ENCODE results near the gene DNAL4.
A peak's percentile ranks its signal among the peaks of the same experiment; 100 is the strongest.

The DNAL4 gene

GRCh38 chr22:38760477-38761201 lies 33.3 kb downstream of the DNAL4 start:
- Histone ChIP-seq H3K9me3 (ENCODE audit: control insufficient read depth in 2 of 2, low read length in 2 of 2) (no peaks in the 10 kb centered on the region), H3K9ac (ENCODE audit: low read depth in 1 of 2, low read length in 2 of 2) (no peak overlapping the region), H3K27me3 (ENCODE audit: control insufficient read depth in 2 of 2, insufficient read depth in 2 of 2, low read length in 2 of 2) (no peaks in the 10 kb centered on the region), H3K36me3 (ENCODE audit: control insufficient read depth in 2 of 2, insufficient read depth in 2 of 2, low read length in 2 of 2) (no peaks in the 10 kb centered on the region), H3K4me3 (ENCODE audit: low read length in 2 of 2) (no peak overlapping the region), H3K27ac (ENCODE audit: low read depth in 2 of 2, low read length in 2 of 2) (no peak overlapping the region), H3K4me1 (ENCODE audit: control insufficient read depth in 2 of 2, insufficient read depth in 2 of 2, low read length in 2 of 2) (peaks cover 8 to 10% of the 10 kb centered on the region in 2 donors)

DNA sequence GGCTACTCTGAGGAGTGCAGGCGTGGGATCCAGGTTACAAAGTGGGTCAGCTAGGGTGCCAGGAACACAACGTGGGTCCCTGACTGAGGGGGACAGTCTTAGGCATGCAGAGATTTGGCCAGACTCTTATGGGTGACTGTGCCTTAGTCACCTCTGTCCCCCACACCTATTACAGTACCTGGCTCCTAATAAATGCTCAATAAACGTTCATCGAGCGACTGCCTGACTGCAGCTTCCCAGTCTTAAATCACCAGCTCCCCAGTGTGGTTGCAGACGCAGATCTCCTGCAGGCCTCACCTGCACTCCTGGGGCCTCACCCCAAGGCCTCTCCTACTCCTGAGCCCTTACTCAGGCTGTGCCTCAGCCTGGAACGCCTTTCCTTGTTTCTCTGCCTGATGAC lies 34.9 kb downstream of the DNAL4 start:
- Histone ChIP-seq H3K4me1 (ENCODE audit: control insufficient read depth in 2 of 2, insufficient read depth in 2 of 2, low read length in 2 of 2) (peaks cover 18 to 19% of the 10 kb centered on the region in 2 donors), H3K36me3 (ENCODE audit: control insufficient read depth in 2 of 2, insufficient read depth in 2 of 2, low read length in 2 of 2) (no peaks in the 10 kb centered on the region), H3K9me3 (ENCODE audit: control insufficient read depth in 2 of 2, low read length in 2 of 2) (no peaks in the 10 kb centered on the region), H3K4me3 (ENCODE audit: low read length in 2 of 2) (no peak overlapping the region), H3K27ac (ENCODE audit: low read depth in 2 of 2, low read length in 2 of 2) (no peak overlapping the region), H3K27me3 (ENCODE audit: control insufficient read depth in 2 of 2, insufficient read depth in 2 of 2, low read length in 2 of 2) (no peaks in the 10 kb centered on the region), H3K9ac (ENCODE audit: low read depth in 1 of 2, low read length in 2 of 2) (no peak overlapping the region)

DNA sequence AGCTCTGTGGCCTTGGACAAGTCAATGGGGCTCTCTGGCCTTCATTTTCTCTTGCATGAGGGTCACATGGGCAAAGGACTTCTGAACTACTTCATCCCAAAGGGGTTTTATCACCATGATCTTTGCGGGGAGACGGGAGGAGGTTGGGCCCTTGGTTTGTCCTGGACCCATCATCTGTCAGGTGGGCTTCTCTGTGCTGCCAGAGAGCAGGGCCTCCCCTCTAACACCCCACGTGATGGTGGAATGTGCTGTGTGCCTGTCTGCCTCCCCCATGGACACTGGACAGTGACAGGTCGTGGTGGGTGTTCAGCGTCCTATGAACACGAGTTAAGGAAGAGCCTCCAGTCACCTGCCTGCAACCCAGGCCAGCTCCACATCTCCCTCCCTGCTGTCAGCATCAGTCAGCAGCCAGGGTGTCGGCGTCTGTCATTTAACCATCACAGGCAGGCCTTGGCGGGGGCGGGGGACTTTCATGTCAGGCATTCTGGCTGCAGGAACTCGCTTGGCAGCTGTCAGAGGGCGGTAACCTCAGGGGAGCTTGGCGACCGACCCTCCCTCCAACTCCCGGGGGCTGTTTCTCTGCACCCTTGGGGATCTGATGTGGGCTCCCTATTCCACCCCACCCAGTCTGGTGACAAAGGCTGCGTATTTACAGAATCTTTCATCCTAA lies 35.5 kb downstream of the DNAL4 start:
- H3K4me3 ChIP-seq (ENCODE audit: low read length in 2 of 2), result no peak overlapping the region
- H3K27me3 ChIP-seq (ENCODE audit: control insufficient read depth in 2 of 2, insufficient read depth in 2 of 2, low read length in 2 of 2), result no peaks in the 10 kb centered on the region
- H3K4me1 ChIP-seq (ENCODE audit: control insufficient read depth in 2 of 2, insufficient read depth in 2 of 2, low read length in 2 of 2), result peaks cover 20 to 25% of the 10 kb centered on the region in 2 donors
- no peak overlapping the region for H3K27ac ChIP-seq (ENCODE audit: low read depth in 2 of 2, low read length in 2 of 2)
- H3K9me3 ChIP-seq (ENCODE audit: control insufficient read depth in 2 of 2, low read length in 2 of 2), result no peaks in the 10 kb centered on the region
- no peaks in the 10 kb centered on the region for H3K36me3 ChIP-seq (ENCODE audit: control insufficient read depth in 2 of 2, insufficient read depth in 2 of 2, low read length in 2 of 2)
- no peak overlapping the region for H3K9ac ChIP-seq (ENCODE audit: low read depth in 1 of 2, low read length in 2 of 2)

- Histone ChIP-seq H3K4me3 (ENCODE audit: low read length in 2 of 2) (no peak overlapping the region), H3K4me1 (ENCODE audit: control insufficient read depth in 2 of 2, insufficient read depth in 2 of 2, low read length in 2 of 2) (peaks cover 20 to 26% of the 10 kb centered on the region in 2 donors), H3K9me3 (ENCODE audit: control insufficient read depth in 2 of 2, low read length in 2 of 2) (no peaks in the 10 kb centered on the region), H3K27ac (ENCODE audit: low read depth in 2 of 2, low read length in 2 of 2) (no peak overlapping the region), H3K36me3 (ENCODE audit: control insufficient read depth in 2 of 2, insufficient read depth in 2 of 2, low read length in 2 of 2) (peaks cover under 1 to 5% of the 10 kb centered on the region in 2 donors), H3K27me3 (ENCODE audit: control insufficient read depth in 2 of 2, insufficient read depth in 2 of 2, low read length in 2 of 2) (no peaks in the 10 kb centered on the region), H3K9ac (ENCODE audit: low read depth in 1 of 2, low read length in 2 of 2) (no peak overlapping the region)
These were observed 36.5 kb downstream of the DNAL4 start for GRCh38 chr22:38757464-38757757.

DNA sequence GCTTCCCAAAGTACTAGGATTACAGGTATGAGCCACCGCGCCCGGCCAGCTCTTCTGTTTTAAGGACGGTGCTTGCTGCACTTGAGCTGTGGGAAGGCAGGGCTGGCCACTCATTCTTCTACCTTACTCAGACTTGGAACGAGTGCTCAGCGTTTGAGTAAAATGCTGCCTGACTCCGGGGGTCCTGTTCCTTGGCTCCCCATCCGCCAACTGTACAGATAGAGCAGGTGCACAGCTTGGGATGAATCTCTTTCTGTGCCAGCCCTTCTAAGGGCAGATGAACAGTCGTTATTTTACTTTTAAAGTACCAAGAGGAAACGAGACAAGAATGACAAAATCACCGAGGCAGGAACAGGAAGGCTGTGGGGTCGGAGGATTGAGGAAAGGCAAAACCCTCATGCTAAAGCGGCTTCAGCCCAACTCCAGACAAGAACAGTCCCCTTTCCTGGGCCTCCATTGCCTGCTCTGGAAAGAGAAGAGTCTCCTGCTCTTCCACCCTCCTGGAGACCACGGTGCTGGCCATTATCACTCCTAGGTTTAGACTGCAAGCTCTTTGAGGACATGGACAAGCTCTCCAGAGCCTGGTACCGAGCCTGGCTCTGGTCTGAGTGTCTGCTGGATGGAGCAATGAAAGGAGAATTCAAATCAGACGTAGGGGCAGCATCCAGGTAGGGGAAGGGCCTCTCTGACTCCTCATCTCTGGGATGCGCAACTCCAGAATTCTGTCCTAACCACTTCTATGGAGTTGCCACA lies 37.1 kb downstream of the DNAL4 start:
- Histone ChIP-seq H3K27ac (ENCODE audit: low read depth in 2 of 2, low read length in 2 of 2) (peak overlapping the region in 1 of 2 donors; percentile 99), H3K4me3 (ENCODE audit: low read length in 2 of 2) (peak overlapping the region; percentile 71 to 82), H3K4me1 (ENCODE audit: control insufficient read depth in 2 of 2, insufficient read depth in 2 of 2, low read length in 2 of 2) (peaks cover 24 to 26% of the 10 kb centered on the region in 2 donors), H3K27me3 (ENCODE audit: control insufficient read depth in 2 of 2, insufficient read depth in 2 of 2, low read length in 2 of 2) (no peaks in the 10 kb centered on the region), H3K36me3 (ENCODE audit: control insufficient read depth in 2 of 2, insufficient read depth in 2 of 2, low read length in 2 of 2) (peaks cover 6 to 11% of the 10 kb centered on the region in 2 donors), H3K9me3 (ENCODE audit: control insufficient read depth in 2 of 2, low read length in 2 of 2) (no peaks in the 10 kb centered on the region), H3K9ac (ENCODE audit: low read depth in 1 of 2, low read length in 2 of 2) (peak overlapping the region in 1 of 2 donors; percentile 82)

DNA sequence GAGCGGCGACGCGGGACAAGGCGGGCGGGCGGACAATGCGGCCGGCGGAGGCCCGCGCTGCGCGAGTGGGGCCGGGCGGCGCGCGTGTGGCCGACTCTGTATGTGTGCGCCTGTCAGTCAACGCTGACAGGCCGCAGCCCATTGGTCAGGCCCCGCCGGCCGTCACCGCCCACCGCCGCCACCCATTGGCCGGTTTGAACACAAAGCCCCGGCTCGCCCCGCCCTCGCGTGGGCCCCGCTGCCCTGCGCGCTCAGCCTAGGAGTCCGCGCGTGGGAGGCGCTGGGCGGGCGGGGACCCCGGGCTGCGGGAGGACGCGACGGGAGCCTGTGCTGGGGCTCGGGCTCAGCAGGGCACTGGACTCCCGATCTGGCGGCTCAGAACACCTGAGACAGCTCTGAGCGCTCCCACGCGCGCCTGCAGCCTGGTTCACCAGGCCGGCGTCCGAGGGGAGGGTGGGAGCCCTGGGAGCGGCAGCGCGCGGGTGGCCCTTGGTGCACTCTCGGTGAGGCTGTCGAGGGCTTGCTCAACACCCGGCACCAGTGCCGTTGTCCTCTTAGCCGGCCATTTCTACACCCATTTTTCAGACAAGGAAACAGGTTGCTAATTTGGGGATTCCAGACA lies 37.9 kb downstream of the DNAL4 start, which contains the start of gene SUN2:
Gene SUN2 (minus strand): TSS at position 88 of the 622 bp plus-strand sequence. CDS start 3,370 bp downstream, outside the sequence.
- Histone ChIP-seq H3K36me3 (ENCODE audit: control insufficient read depth in 2 of 2, insufficient read depth in 2 of 2, low read length in 2 of 2) (peaks cover 15 to 19% of the 10 kb centered on the region in 2 donors), H3K27me3 (ENCODE audit: control insufficient read depth in 2 of 2, insufficient read depth in 2 of 2, low read length in 2 of 2) (no peaks in the 10 kb centered on the region), H3K4me3 (ENCODE audit: low read length in 2 of 2) (peak within 1 kb of the TSS; percentile 71 to 82), H3K4me1 (ENCODE audit: control insufficient read depth in 2 of 2, insufficient read depth in 2 of 2, low read length in 2 of 2) (peaks cover 31% of the 10 kb centered on the region in 2 donors), H3K27ac (ENCODE audit: low read depth in 2 of 2, low read length in 2 of 2) (peak within 1 kb of the TSS; percentile 99 to 100), H3K9me3 (ENCODE audit: control insufficient read depth in 2 of 2, low read length in 2 of 2) (no peaks in the 10 kb centered on the region), H3K9ac (ENCODE audit: low read depth in 1 of 2, low read length in 2 of 2) (peak within 1 kb of the TSS; percentile 82 to 86)

DNA sequence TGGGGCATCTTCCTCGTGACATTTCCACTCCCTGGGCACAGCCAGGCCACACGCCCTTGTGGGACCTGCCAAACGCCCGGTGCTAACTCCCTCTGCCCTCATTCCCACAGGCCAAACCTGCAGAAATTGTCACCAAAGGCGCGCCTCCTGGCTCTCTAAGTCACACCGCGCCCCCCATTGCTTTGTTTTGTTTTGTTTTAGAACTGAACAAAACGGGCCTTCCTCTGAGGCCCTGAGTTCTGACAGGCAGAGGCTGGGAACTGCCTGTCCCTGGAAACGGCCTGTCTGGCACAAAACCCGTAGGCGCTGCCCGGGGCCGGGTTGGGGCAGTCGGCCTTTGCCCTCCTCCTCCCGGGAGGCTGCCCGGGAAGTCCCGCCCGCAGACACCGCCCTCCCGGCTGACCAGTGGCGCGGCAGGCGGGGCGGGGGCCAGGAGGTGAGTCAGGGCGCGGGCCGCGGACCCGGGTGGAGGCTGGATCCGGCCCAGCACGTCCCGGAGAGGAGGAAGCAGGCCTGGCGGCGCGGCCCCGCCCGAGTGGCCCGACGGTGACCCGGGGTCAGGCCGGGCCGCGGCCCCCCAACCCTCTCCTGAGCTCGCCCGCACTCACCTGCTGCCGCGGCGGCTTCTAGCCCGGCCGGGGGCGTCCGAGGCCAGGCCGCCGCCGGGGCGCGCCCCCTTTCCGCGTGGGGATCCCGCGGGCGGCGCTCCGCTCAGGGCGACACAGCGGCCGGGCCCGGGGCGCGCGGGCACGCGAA lies 38.6 kb downstream of the DNAL4 start:
- H3K9me3 ChIP-seq (ENCODE audit: control insufficient read depth in 2 of 2, low read length in 2 of 2), result no peaks in the 10 kb centered on the region
- peaks cover 21 to 26% of the 10 kb centered on the region in 2 donors for H3K36me3 ChIP-seq (ENCODE audit: control insufficient read depth in 2 of 2, insufficient read depth in 2 of 2, low read length in 2 of 2)
- peak overlapping the region; percentile 82 to 86 for H3K9ac ChIP-seq (ENCODE audit: low read depth in 1 of 2, low read length in 2 of 2)
- no peaks in the 10 kb centered on the region for H3K27me3 ChIP-seq (ENCODE audit: control insufficient read depth in 2 of 2, insufficient read depth in 2 of 2, low read length in 2 of 2)
- peak overlapping the region; percentile 99 to 100 for H3K27ac ChIP-seq (ENCODE audit: low read depth in 2 of 2, low read length in 2 of 2)
- peaks cover 34% of the 10 kb centered on the region in 2 donors for H3K4me1 ChIP-seq (ENCODE audit: control insufficient read depth in 2 of 2, insufficient read depth in 2 of 2, low read length in 2 of 2)
- peak overlapping the region; percentile 71 to 82 for H3K4me3 ChIP-seq (ENCODE audit: low read length in 2 of 2)

DNA sequence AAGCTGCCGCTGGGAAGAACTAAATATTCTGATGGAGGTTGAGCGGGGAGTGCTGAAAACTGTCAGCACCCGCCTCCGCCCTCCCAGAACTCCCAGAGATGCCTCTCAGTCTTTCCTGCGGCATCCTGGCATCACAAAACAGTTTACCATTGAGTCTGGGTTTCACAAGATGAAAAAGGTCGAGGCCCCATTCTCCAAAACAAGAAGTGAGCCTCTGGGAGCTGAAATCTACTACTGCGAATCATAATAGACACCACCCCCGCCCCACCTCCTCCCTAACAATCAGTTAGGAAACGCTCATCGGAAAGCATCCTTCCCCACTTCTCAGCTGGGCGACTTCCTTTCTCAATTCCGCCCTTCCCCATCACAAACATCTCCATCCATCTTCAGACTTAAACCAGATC lies 39.2 kb downstream of the DNAL4 start:
- Histone ChIP-seq H3K27ac (ENCODE audit: low read depth in 2 of 2, low read length in 2 of 2) (peak overlapping the region; percentile 99 to 100), H3K4me3 (ENCODE audit: low read length in 2 of 2) (peak overlapping the region; percentile 71 to 82), H3K27me3 (ENCODE audit: control insufficient read depth in 2 of 2, insufficient read depth in 2 of 2, low read length in 2 of 2) (no peaks in the 10 kb centered on the region), H3K9me3 (ENCODE audit: control insufficient read depth in 2 of 2, low read length in 2 of 2) (no peaks in the 10 kb centered on the region), H3K9ac (ENCODE audit: low read depth in 1 of 2, low read length in 2 of 2) (peak overlapping the region; percentile 82 to 86), H3K36me3 (ENCODE audit: control insufficient read depth in 2 of 2, insufficient read depth in 2 of 2, low read length in 2 of 2) (peaks cover 27 to 32% of the 10 kb centered on the region in 2 donors), H3K4me1 (ENCODE audit: control insufficient read depth in 2 of 2, insufficient read depth in 2 of 2, low read length in 2 of 2) (peaks cover 34% of the 10 kb centered on the region in 2 donors)

- no peaks in the 10 kb centered on the region for H3K27me3 ChIP-seq (ENCODE audit: control insufficient read depth in 2 of 2, insufficient read depth in 2 of 2, low read length in 2 of 2)
- no peaks in the 10 kb centered on the region for H3K9me3 ChIP-seq (ENCODE audit: control insufficient read depth in 2 of 2, low read length in 2 of 2)
- peak overlapping the region; percentile 81 to 82 for H3K9ac ChIP-seq (ENCODE audit: low read depth in 1 of 2, low read length in 2 of 2)
- peaks cover 33 to 37% of the 10 kb centered on the region in 2 donors for H3K36me3 ChIP-seq (ENCODE audit: control insufficient read depth in 2 of 2, insufficient read depth in 2 of 2, low read length in 2 of 2)
- H3K4me1 ChIP-seq (ENCODE audit: control insufficient read depth in 2 of 2, insufficient read depth in 2 of 2, low read length in 2 of 2), result peaks cover 34% of the 10 kb centered on the region in 2 donors
- peak overlapping the region; percentile 99 to 100 for H3K27ac ChIP-seq (ENCODE audit: low read depth in 2 of 2, low read length in 2 of 2)
- H3K4me3 ChIP-seq (ENCODE audit: low read length in 2 of 2), result peak overlapping the region; percentile 71 to 82
These were observed 39.8 kb downstream of the DNAL4 start for GRCh38 chr22:38753948-38754750.
